ENCODE measurements around the gene DLX4. TPM values are rescaled to one million over a fixed set of nuclear protein-coding genes. Genes with fewer than 3 reads are reported as not detected.

Gene DLX4
- total and polyA plus RNA-seq, 4 donors: 0.45 to 2.2 (median 0.72) TPM

- no peak for TF ChIP-seq CTCF (IDR thresholded peaks at IDR 0.05; ENCODE audit: control extremely low read depth, extremely low read depth)
- Histone ChIP-seq H3K9me3 (ENCODE audit: control insufficient read depth in 4 of 4, insufficient read depth in 3 of 4, low read length in 3 of 4) (no peaks in the 10 kb centered on the region), H3K27me3 (ENCODE audit: control insufficient read depth in 3 of 3, insufficient read depth in 3 of 3, low read length in 2 of 3) (no peaks in the 10 kb centered on the region), H3K4me1 (ENCODE audit: control insufficient read depth in 5 of 5, insufficient read depth in 5 of 5, low read length in 5 of 5) (peaks cover 0 to 17% (median 5%) of the 10 kb centered on the region in 5 donors), H3K36me3 (ENCODE audit: control insufficient read depth in 4 of 4, insufficient read depth in 4 of 4, low read length in 4 of 4) (no peaks in the 10 kb centered on the region), H3K4me3 (no peak overlapping the region), H3K27ac (ENCODE audit: low read depth in 1 of 2, low read length in 1 of 2) (no peak overlapping the region), H3K9ac (ENCODE audit: insufficient read depth in 1 of 2, low read length in 2 of 2) (no peak overlapping the region)
- ATAC-seq (ENCODE audit: insufficient read depth, low FRiP score) (no peak), DNase-seq (no peak)
- WGBS, 2 donors: 57 to 60% methylated on average over 13 of the region's 13 CpGs
Measured at GRCh38 chr17:50020841-50021599, 52.0 kb downstream of the DLX4 start.

DNA sequence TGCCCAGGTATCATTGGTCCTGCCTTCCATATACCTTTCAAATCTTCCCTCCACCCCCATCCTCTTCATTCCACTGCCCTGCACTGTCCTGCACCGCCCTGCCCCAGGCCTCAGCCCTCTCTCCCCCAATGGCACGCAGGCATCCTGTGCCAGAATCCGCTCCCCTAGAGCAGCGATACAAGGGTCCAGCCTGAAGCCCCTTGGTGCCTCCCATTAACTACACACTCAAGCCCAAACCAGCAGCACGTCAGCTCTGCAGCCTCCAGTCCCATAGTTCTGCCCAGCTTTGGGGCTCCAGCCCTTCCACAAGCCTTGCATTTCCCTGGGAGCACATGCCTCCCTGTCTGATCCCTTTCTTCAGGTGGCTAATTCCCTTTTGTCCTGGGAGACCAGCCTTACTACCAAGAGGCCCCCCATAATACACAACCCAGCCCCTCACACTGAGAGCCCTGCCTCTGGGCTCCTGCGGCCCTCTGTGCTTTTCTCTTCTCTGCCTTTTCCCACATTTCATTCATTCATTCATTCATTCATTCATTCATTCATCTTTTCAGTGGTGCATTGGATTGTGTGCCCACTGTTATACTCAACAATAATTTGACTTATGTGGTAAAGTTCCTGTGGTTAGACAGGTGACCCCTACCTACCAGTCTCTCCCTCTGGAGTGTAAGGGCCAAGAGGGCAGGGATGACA lies 52.8 kb downstream of the DLX4 start:
- no peak overlapping the region for H3K27ac ChIP-seq (ENCODE audit: low read depth in 1 of 2, low read length in 1 of 2)
- ATAC-seq (ENCODE audit: insufficient read depth, low FRiP score) (no peak), DNase-seq (no peak)
- no peak overlapping the region for H3K9ac ChIP-seq (ENCODE audit: insufficient read depth in 1 of 2, low read length in 2 of 2)
- H3K36me3 ChIP-seq (ENCODE audit: control insufficient read depth in 4 of 4, insufficient read depth in 4 of 4, low read length in 4 of 4): no peaks in the 10 kb centered on the region
- H3K27me3 ChIP-seq (ENCODE audit: control insufficient read depth in 3 of 3, insufficient read depth in 3 of 3, low read length in 2 of 3): no peaks in the 10 kb centered on the region
- no peaks in the 10 kb centered on the region for H3K9me3 ChIP-seq (ENCODE audit: control insufficient read depth in 4 of 4, insufficient read depth in 3 of 4, low read length in 3 of 4)
- peaks cover 0 to 17% (median 5%) of the 10 kb centered on the region in 5 donors for H3K4me1 ChIP-seq (ENCODE audit: control insufficient read depth in 5 of 5, insufficient read depth in 5 of 5, low read length in 5 of 5)
- H3K4me3 ChIP-seq: no peak overlapping the region
- WGBS, 2 donors: 95 to 97% methylated on average over 6 of the region's 6 CpGs
- TF ChIP-seq CTCF (IDR thresholded peaks at IDR 0.05; ENCODE audit: control extremely low read depth, extremely low read depth): no peak

DNA sequence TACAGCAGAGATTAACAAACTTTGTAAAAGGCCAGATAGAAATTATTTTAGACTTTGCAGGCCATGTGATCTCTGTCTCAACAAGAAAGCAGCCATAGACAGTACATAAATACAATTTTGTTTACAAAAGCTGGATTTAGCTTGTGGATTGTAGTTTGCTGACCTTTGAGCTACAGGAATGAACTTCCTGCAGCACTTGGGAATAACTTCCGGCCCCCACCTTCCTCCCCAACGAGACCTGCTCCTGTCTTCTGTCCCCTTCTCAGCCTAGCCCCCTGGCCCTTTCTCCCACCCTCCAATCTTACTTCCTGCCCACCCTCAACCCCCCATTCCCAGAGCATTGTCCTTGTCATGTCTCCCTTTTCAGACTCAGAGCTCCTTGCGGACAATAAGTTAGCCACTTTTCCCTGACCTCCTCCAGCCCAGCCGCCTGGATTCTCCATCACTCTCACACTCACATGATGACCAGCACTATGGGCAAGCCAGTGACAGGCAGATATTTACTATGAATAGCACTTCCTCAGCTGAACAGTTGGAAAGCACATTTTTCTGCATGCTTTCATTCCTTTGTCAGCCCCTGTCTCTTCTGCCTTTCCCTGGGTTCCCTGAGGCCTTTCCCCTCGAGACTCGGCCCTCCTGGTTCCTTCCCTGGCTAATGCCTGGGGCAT lies 53.6 kb downstream of the DLX4 start:
- no peak overlapping the region for H3K9ac ChIP-seq (ENCODE audit: insufficient read depth in 1 of 2, low read length in 2 of 2)
- H3K4me3 ChIP-seq: no peak overlapping the region
- H3K4me1 ChIP-seq (ENCODE audit: control insufficient read depth in 5 of 5, insufficient read depth in 5 of 5, low read length in 5 of 5): peaks cover 0 to 24% (median 11%) of the 10 kb centered on the region in 5 donors
- no peak for TF ChIP-seq CTCF (IDR thresholded peaks at IDR 0.05; ENCODE audit: control extremely low read depth, extremely low read depth)
- no peak for ATAC-seq (ENCODE audit: insufficient read depth, low FRiP score)
- H3K9me3 ChIP-seq (ENCODE audit: control insufficient read depth in 4 of 4, insufficient read depth in 3 of 4, low read length in 3 of 4): no peaks in the 10 kb centered on the region
- no peaks in the 10 kb centered on the region for H3K27me3 ChIP-seq (ENCODE audit: control insufficient read depth in 3 of 3, insufficient read depth in 3 of 3, low read length in 2 of 3)
- no peaks in the 10 kb centered on the region for H3K36me3 ChIP-seq (ENCODE audit: control insufficient read depth in 4 of 4, insufficient read depth in 4 of 4, low read length in 4 of 4)
- DNase-seq: peak in 1 of 3 donors; percentile 48
- 60 to 72% methylated on average over 6 of the region's 6 CpGs for WGBS, 2 donors
- H3K27ac ChIP-seq (ENCODE audit: low read depth in 1 of 2, low read length in 1 of 2): peak overlapping the region in 1 of 2 donors; percentile 2

Measured in lung (tissue), 12 donors.